Measurements from ENCODE around the gene NUP210L. TPM values are rescaled to one million over a fixed set of nuclear protein-coding genes. Genes with fewer than 3 reads are reported as not detected.
A peak's percentile ranks its signal among the peaks of the same experiment; 100 is the strongest.

The NUP210L gene
- total RNA-seq, 1 donor from 2014 or later, result 0.15 TPM

- Mint-ChIP-seq H3K27ac (ENCODE audit: unreplicated experiment) (peak overlapping the region; percentile 100), H3K9me3 (ENCODE audit: unreplicated experiment) (no peaks in the 10 kb centered on the region), H3K4me1 (ENCODE audit: unreplicated experiment) (peaks cover 20% of the 10 kb centered on the region), H3K4me3 (ENCODE audit: unreplicated experiment) (peak overlapping the region; percentile 98), H3K36me3 (ENCODE audit: low read depth, unreplicated experiment) (peaks cover 28% of the 10 kb centered on the region), H3K27me3 (ENCODE audit: unreplicated experiment) (peaks cover 11% of the 10 kb centered on the region)
- TF ChIP-seq CTCF (IDR thresholded peaks at IDR 0.05; ENCODE audit: unreplicated experiment), result no peak
- DNase-seq (ENCODE audit: low spot score), result no peak
Observed at GRCh38 chr1:153991806-153992205, 163.1 kb downstream of the NUP210L start.

GRCh38 chr1:153991151-153991630 is 163.7 kb downstream of the NUP210L start:
- H3K27me3 Mint-ChIP-seq (ENCODE audit: unreplicated experiment), result peaks cover 11% of the 10 kb centered on the region
- no peak for DNase-seq (ENCODE audit: low spot score)
- H3K36me3 Mint-ChIP-seq (ENCODE audit: low read depth, unreplicated experiment), result peaks cover 28% of the 10 kb centered on the region
- H3K4me3 Mint-ChIP-seq (ENCODE audit: unreplicated experiment), result peak overlapping the region; percentile 98
- no peak for TF ChIP-seq CTCF (IDR thresholded peaks at IDR 0.05; ENCODE audit: unreplicated experiment)
- H3K9me3 Mint-ChIP-seq (ENCODE audit: unreplicated experiment), result no peaks in the 10 kb centered on the region
- peak overlapping the region; percentile 100 for H3K27ac Mint-ChIP-seq (ENCODE audit: unreplicated experiment)
- H3K4me1 Mint-ChIP-seq (ENCODE audit: unreplicated experiment), result peaks cover 20% of the 10 kb centered on the region

GRCh38 chr1:153990468-153991150 is 164.3 kb downstream of the NUP210L start, which contains the start of gene RPS27:
TSS of gene RPS27 (plus strand) at chr1:153990762. CDS start at chr1:153990797, 35 bp downstream.
- no peak for TF ChIP-seq CTCF (IDR thresholded peaks at IDR 0.05; ENCODE audit: unreplicated experiment)
- Mint-ChIP-seq H3K27me3 (ENCODE audit: unreplicated experiment) (peaks cover 12% of the 10 kb centered on the region), H3K36me3 (ENCODE audit: low read depth, unreplicated experiment) (peaks cover 31% of the 10 kb centered on the region), H3K4me3 (ENCODE audit: unreplicated experiment) (peak within 1 kb of the TSS; percentile 98), H3K9me3 (ENCODE audit: unreplicated experiment) (no peaks in the 10 kb centered on the region), H3K27ac (ENCODE audit: unreplicated experiment) (peak within 1 kb of the TSS; percentile 100), H3K4me1 (ENCODE audit: unreplicated experiment) (peaks cover 23% of the 10 kb centered on the region)
- peak; percentile 81 for DNase-seq (ENCODE audit: low spot score)

GRCh38 chr1:153987621-153988020 is 167.3 kb downstream of the NUP210L start:
- Mint-ChIP-seq H3K4me3 (ENCODE audit: unreplicated experiment) (no peak overlapping the region), H3K27ac (ENCODE audit: unreplicated experiment) (peak overlapping the region; percentile 70), H3K36me3 (ENCODE audit: low read depth, unreplicated experiment) (peaks cover 35% of the 10 kb centered on the region), H3K27me3 (ENCODE audit: unreplicated experiment) (peaks cover 16% of the 10 kb centered on the region), H3K9me3 (ENCODE audit: unreplicated experiment) (no peaks in the 10 kb centered on the region), H3K4me1 (ENCODE audit: unreplicated experiment) (peaks cover 38% of the 10 kb centered on the region)
- TF ChIP-seq CTCF (IDR thresholded peaks at IDR 0.05; ENCODE audit: unreplicated experiment), result no peak
- no peak for DNase-seq (ENCODE audit: low spot score)
